ENCODE results near the gene P3H3. TPM values are rescaled to one million over a fixed set of nuclear protein-coding genes. Genes with fewer than 3 reads are reported as not detected.

Gene P3H3
- total RNA-seq, 1 experiment from 2014 or later, result 25.6 TPM

- Mint-ChIP-seq H3K4me3 (ENCODE audit: unreplicated experiment) (no peak overlapping the region), H3K27me3 (ENCODE audit: insufficient read depth, unreplicated experiment) (no peaks in the 10 kb centered on the region), H3K4me1 (ENCODE audit: low read depth, unreplicated experiment) (peaks cover 10% of the 10 kb centered on the region), H3K27ac (ENCODE audit: unreplicated experiment) (no peak overlapping the region), H3K36me3 (ENCODE audit: insufficient read depth, unreplicated experiment) (peaks cover 52% of the 10 kb centered on the region), H3K9me3 (ENCODE audit: unreplicated experiment) (no peaks in the 10 kb centered on the region)
- Histone ChIP-seq H3K4me1 (peaks cover 18% of the 10 kb centered on the region), H3K36me3 (ENCODE audit: control insufficient read depth, insufficient read depth, low read length) (no peaks in the 10 kb centered on the region; the same call in 1 of the 2 replicates), H3K9me3 (no peaks in the 10 kb centered on the region), H3K4me3 (ENCODE audit: low read depth, low read length) (no peak overlapping the region), H3K27me3 (replicated peaks; ENCODE audit: control insufficient read depth, insufficient read depth, low read length) (no peaks in the 10 kb centered on the region)
- intact Hi-C loops (cut with micrococcal nuclease; ENCODE audit: unreplicated experiment), result no loop called here
- ChIA-PET POLR2A (interaction anchor here (0.6 to 5.1 kb wide), 2 partner anchors 9 to 26 kb away, joined by 3 to 28 read pairs; partner anchors contain the start of genes CDCA3 and USP5), CTCF (interaction anchor here (1.3 to 1.6 kb wide), 3 partner anchors 9 to 90 kb away, joined by 5 to 8 read pairs (median 5); partner anchors contain the start of genes MLF2, SPSB2 and USP5)
- no TSS peak for BruUV-seq (replicated peaks)
- DNase-seq, result peak; percentile 73 to 76
- peak; percentile 26 to 30 for TF ChIP-seq CTCF (IDR thresholded peaks at IDR 0.05; ENCODE audit: insufficient read depth in 1 of 2, low read depth in 1 of 2, low read length in 1 of 2, severe bottlenecking in 1 of 2, unreplicated experiment in 1 of 2)
Measured at GRCh38 chr12:6843118-6843902, 15.1 kb downstream of the P3H3 start.

- Histone ChIP-seq H3K9me3 (no peaks in the 10 kb centered on the region), H3K4me1 (peaks cover 18% of the 10 kb centered on the region), H3K27me3 (replicated peaks; ENCODE audit: control insufficient read depth, insufficient read depth, low read length) (no peaks in the 10 kb centered on the region), H3K4me3 (ENCODE audit: low read depth, low read length) (no peak overlapping the region), H3K36me3 (ENCODE audit: control insufficient read depth, insufficient read depth, low read length) (peaks cover 7% of the 10 kb centered on the region; the same call in 1 of the 2 replicates)
- CTCF ChIA-PET, result interaction anchor here (0.6 kb wide), 2 partner anchors 10 to 114 kb away, joined by 4 to 5 read pairs; no protein-coding TSS in a partner anchor
- no peak for DNase-seq
- no peak for TF ChIP-seq CTCF (IDR thresholded peaks at IDR 0.05; ENCODE audit: insufficient read depth in 1 of 2, low read depth in 1 of 2, low read length in 1 of 2, severe bottlenecking in 1 of 2, unreplicated experiment in 1 of 2)
- H3K4me1 Mint-ChIP-seq (ENCODE audit: low read depth, unreplicated experiment), result peaks cover 17% of the 10 kb centered on the region
- intact Hi-C loops (cut with micrococcal nuclease; ENCODE audit: unreplicated experiment), result no loop called here
- H3K9me3 Mint-ChIP-seq (ENCODE audit: unreplicated experiment), result no peaks in the 10 kb centered on the region
- no peak overlapping the region for H3K27ac Mint-ChIP-seq (ENCODE audit: unreplicated experiment)
- POLR2A ChIA-PET, result no interaction called here
- no peaks in the 10 kb centered on the region for H3K27me3 Mint-ChIP-seq (ENCODE audit: insufficient read depth, unreplicated experiment)
- no TSS peak for BruUV-seq (replicated peaks)
- H3K4me3 Mint-ChIP-seq (ENCODE audit: unreplicated experiment), result no peak overlapping the region
- peaks cover 63% of the 10 kb centered on the region for H3K36me3 Mint-ChIP-seq (ENCODE audit: insufficient read depth, unreplicated experiment)
Measured at GRCh38 chr12:6845395-6845794, 17.2 kb downstream of the P3H3 start.

- Mint-ChIP-seq H3K4me3 (ENCODE audit: unreplicated experiment) (no peak overlapping the region), H3K27me3 (ENCODE audit: insufficient read depth, unreplicated experiment) (no peaks in the 10 kb centered on the region), H3K36me3 (ENCODE audit: insufficient read depth, unreplicated experiment) (peaks cover 73% of the 10 kb centered on the region), H3K9me3 (ENCODE audit: unreplicated experiment) (no peaks in the 10 kb centered on the region), H3K27ac (ENCODE audit: unreplicated experiment) (no peak overlapping the region), H3K4me1 (ENCODE audit: low read depth, unreplicated experiment) (peaks cover 17% of the 10 kb centered on the region)
- H3K9me3 ChIP-seq, result no peaks in the 10 kb centered on the region
- intact Hi-C loops (cut with micrococcal nuclease; ENCODE audit: unreplicated experiment), result no loop called here
- POLR2A ChIA-PET, result no interaction called here
- BruUV-seq (replicated peaks), result no TSS peak
- CTCF ChIA-PET, result interaction anchor here (0.5 kb wide), 1 partner anchor 178 kb away, joined by 3 read pairs; no protein-coding TSS in a partner anchor
- no peaks in the 10 kb centered on the region for H3K27me3 ChIP-seq (replicated peaks; ENCODE audit: control insufficient read depth, insufficient read depth, low read length)
- no peak overlapping the region for H3K4me3 ChIP-seq (ENCODE audit: low read depth, low read length)
- no peak for TF ChIP-seq CTCF (IDR thresholded peaks at IDR 0.05; ENCODE audit: insufficient read depth in 1 of 2, low read depth in 1 of 2, low read length in 1 of 2, severe bottlenecking in 1 of 2, unreplicated experiment in 1 of 2)
- no peak for DNase-seq
- H3K4me1 ChIP-seq, result peaks cover 18% of the 10 kb centered on the region
- peaks cover 7% of the 10 kb centered on the region; the same call in 1 of the 2 replicates for H3K36me3 ChIP-seq (ENCODE audit: control insufficient read depth, insufficient read depth, low read length)
Measured at GRCh38 chr12:6846316-6846869, 18.2 kb downstream of the P3H3 start.
